Measurements from ENCODE around the gene HAL. TPM values are rescaled to one million over a fixed set of nuclear protein-coding genes. Genes with fewer than 3 reads are reported as not detected.

Gene HAL
- total and polyA plus RNA-seq, 10 of the 15 experiments (the other 5 are each of a cell fraction or from before 2014, with no cell fraction given) = 0.04 to 0.45 (median 0.13) TPM; not detected in 1

DNA sequence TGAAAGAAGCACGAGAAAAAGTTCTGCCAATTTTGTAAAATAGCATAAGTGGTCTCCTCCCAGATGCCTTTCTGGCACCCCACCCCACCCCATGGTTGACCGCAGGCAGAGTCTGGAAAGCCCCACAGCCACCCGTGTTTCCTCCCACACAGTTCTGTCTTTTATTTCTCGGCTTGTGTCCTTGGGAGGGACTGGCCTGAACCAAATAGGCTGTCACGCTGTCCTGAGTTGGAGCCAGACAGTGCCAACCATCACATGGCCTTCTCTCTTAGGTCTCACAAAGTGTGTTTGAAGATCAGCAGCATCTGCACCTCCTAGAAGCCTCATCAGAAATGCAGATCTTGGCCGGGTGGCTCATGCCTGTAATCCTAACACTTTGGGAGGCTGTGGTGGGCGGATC, 49.4 kb upstream of the HAL start:
- RAD21 ChIA-PET (ENCODE audit: unreplicated experiment) = no interaction called here

More for the DNA sequence above, 49.4 kb upstream of the HAL start:
- no peak overlapping the region for H3K9ac ChIP-seq (ENCODE audit: control insufficient read depth, insufficient read depth, low read length)
- intact Hi-C loops (cut with micrococcal nuclease; ENCODE audit: unreplicated experiment) = no loop called here
- H3K4me3 ChIP-seq = no peak overlapping the region
- ChIA-PET SMC1A (ENCODE audit: uncharacterized antibody, unreplicated experiment) (no interaction called here), CTCF (no interaction called here), POLR2A (interaction anchor here (0.7 kb wide), 1 partner anchor 140 kb away, joined by 5 read pairs; no protein-coding TSS in a partner anchor)
- TF ChIP-seq RELB (IDR thresholded peaks at IDR 0.05; ENCODE audit: low read depth) (peak; percentile 46; the same call in 1 of the 2 replicates), BHLHE40 (IDR thresholded peaks at IDR 0.05; ENCODE audit: borderline replicate concordance in 1 of 2, low read depth in 2 of 2, low read length in 1 of 2) (peak in 1 of 2 experiments; percentile 7; a peak in 1 of 4 replicates), DPF2 (IDR thresholded peaks at IDR 0.05) (0 out of 2 replicates have a peak, but pooled peaks have one; percentile 24), POLR2AphosphoS2 (IDR thresholded peaks at IDR 0.05; ENCODE audit: low read depth, low read length) (no peak), ETV6 (conservative IDR thresholded peaks at IDR 0.05 in 1 of 2, IDR thresholded peaks at IDR 0.05 in 1 of 2; ENCODE audit: borderline replicate concordance in 1 of 2, low read depth in 1 of 2) (no peak), RUNX3 (IDR thresholded peaks at IDR 0.05; ENCODE audit: low read length) (peak; percentile 31; the same call in 1 of the 2 replicates)
- TF ChIP-seq, protein P1, sequence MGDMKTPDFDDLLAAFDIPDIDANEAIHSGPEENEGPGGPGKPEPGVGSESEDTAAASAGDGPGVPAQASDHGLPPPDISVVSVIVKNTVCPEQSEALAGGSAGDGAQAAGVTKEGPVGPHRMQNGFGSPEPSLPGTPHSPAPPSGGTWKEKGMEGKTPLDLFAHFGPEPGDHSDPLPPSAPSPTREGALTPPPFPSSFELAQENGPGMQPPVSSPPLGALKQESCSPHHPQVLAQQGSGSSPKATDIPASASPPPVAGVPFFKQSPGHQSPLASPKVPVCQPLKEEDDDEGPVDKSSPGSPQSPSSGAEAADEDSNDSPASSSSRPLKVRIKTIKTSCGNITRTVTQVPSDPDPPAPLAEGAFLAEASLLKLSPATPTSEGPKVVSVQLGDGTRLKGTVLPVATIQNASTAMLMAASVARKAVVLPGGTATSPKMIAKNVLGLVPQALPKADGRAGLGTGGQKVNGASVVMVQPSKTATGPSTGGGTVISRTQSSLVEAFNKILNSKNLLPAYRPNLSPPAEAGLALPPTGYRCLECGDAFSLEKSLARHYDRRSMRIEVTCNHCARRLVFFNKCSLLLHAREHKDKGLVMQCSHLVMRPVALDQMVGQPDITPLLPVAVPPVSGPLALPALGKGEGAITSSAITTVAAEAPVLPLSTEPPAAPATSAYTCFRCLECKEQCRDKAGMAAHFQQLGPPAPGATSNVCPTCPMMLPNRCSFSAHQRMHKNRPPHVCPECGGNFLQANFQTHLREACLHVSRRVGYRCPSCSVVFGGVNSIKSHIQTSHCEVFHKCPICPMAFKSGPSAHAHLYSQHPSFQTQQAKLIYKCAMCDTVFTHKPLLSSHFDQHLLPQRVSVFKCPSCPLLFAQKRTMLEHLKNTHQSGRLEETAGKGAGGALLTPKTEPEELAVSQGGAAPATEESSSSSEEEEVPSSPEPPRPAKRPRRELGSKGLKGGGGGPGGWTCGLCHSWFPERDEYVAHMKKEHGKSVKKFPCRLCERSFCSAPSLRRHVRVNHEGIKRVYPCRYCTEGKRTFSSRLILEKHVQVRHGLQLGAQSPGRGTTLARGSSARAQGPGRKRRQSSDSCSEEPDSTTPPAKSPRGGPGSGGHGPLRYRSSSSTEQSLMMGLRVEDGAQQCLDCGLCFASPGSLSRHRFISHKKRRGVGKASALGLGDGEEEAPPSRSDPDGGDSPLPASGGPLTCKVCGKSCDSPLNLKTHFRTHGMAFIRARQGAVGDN (IDR thresholded peaks at IDR 0.05) = peak; percentile 53; the same call in 1 of the 2 replicates
- peak overlapping the region; percentile 23; the same call in 1 of the 2 replicates for H3K4me2 ChIP-seq (ENCODE audit: control insufficient read depth, insufficient read depth)
- no peak overlapping the region for H3K27ac ChIP-seq (ENCODE audit: control insufficient read depth, insufficient read depth)
- no peaks in the 10 kb centered on the region for H4K20me1 ChIP-seq (ENCODE audit: control insufficient read depth, insufficient read depth)
- H3K36me3 ChIP-seq (ENCODE audit: control insufficient read depth in 2 of 2, insufficient read depth in 2 of 2, low read length in 1 of 2) = no peaks in the 10 kb centered on the region
- H3K9me3 ChIP-seq (replicated peaks; ENCODE audit: control insufficient read depth, insufficient read depth, low read length) = no peaks in the 10 kb centered on the region; the same call in 2 of the 3 replicates
- no peak overlapping the region for H2AFZ ChIP-seq (ENCODE audit: control insufficient read depth, low read depth, low read length)
- 20% methylated on average over 7 of the region's 7 CpGs for WGBS (ENCODE audit: insufficient coverage, insufficient replicate concordance, low lambda C conversion rate, missing lambda C conversion rate)
- no peaks in the 10 kb centered on the region for H3K79me2 ChIP-seq (ENCODE audit: control insufficient read depth, insufficient read depth, low read length)
- no TSS peak for BruUV-seq (replicated peaks)
- peaks cover 29% of the 10 kb centered on the region for H3K4me1 ChIP-seq (ENCODE audit: control insufficient read depth, insufficient read depth, low read length)
- ATAC-seq = peak; percentile 63
- in situ Hi-C loops (cut with MboI) = no loop called here
- FAIRE-seq = no peak
- no peaks in the 10 kb centered on the region for H3K27me3 ChIP-seq (replicated peaks in 1 of 2; ENCODE audit: control insufficient read depth in 2 of 2, insufficient read depth in 2 of 2, low read length in 1 of 2)
- DNase-seq (ENCODE audit: low read depth, low spot score) = no peak

Data from GM12878 (cell line).